ENCODE data around the gene B4GALT7.
"Not testable (repeated sequence)": the region's sequence is repeated elsewhere in the genome, so short reads cannot be mapped to it uniquely, and the experiment has no call there.

The B4GALT7 gene

DNA sequence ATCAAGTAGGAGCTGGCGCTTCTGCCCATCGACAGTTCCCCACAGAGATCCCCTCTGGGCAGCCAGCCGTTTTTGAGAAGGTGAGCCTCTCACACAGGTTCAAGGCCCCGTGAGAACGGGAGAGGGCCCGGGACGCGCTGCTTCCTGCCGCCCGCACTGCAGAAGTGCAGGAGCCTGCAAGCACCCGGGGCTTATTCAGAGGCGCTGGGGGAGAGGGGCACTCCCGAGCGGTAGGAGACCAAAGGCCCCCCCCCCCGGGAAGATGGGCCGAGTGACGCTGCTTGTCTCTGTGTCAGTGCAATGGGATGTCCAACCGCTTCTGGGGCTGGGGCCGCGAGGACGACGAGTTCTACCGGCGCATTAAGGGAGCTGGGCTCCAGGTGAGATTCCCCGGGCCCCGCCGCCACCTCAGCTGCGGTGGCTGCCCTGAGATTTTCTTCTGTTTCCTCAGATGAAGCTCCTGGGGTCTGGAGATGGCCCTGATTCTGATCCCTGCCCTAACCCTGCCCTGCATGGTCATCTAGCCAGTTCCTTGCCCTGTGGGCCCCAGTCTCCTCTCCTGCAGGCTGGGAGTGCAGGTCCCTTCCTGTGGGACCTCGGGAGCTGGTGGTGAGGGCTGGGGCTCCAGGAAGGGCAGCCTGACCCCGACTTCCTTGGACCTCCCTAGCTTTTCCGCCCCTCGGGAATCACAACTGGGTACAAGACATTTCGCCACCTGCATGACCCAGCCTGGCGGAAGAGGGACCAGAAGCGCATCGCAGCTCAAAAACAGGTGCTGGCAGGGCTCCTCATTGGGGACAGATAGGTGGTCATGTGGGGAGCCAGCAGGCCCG is 8.5 kb downstream of the B4GALT7 start:
- no peak for DNase-seq (ENCODE audit: insufficient read length, low spot score)
- FAIRE-seq = no peak

DNA sequence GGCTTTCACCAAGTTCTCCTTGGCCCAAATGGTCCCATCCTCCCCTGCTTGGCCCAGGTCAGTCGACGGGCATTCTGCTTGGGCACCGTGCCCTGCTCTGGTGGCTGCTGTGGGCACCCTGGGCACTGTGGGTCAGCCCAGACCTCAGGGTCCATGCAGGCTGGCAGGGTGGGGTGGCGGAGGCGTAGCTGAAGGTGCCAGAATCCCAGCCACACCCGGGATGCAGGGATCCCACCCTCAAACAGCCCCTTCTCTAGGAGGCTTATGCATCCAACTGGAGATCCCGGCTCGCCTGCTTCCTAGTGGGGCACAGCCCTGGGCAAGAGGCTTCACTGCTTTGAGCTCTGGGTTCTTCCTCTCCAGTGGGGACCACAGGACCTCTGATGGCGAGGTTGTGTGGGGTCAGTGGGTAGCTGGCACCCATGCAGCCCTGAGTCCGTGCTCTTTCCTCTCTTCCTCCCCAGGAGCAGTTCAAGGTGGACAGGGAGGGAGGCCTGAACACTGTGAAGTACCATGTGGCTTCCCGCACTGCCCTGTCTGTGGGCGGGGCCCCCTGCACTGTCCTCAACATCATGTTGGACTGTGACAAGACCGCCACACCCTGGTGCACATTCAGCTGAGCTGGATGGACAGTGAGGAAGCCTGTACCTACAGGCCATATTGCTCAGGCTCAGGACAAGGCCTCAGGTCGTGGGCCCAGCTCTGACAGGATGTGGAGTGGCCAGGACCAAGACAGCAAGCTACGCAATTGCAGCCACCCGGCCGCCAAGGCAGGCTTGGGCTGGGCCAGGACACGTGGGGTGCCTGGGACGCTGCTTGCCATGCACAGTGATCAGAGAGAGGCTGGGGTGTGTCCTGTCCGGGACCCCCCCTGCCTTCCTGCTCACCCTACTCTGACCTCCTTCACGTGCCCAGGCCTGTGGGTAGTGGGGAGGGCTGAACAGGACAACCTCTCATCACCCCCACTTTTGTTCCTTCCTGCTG is 9.4 kb downstream of the B4GALT7 start:
- DNase-seq (ENCODE audit: insufficient read length, low spot score) (no peak), FAIRE-seq (no peak)

DNA sequence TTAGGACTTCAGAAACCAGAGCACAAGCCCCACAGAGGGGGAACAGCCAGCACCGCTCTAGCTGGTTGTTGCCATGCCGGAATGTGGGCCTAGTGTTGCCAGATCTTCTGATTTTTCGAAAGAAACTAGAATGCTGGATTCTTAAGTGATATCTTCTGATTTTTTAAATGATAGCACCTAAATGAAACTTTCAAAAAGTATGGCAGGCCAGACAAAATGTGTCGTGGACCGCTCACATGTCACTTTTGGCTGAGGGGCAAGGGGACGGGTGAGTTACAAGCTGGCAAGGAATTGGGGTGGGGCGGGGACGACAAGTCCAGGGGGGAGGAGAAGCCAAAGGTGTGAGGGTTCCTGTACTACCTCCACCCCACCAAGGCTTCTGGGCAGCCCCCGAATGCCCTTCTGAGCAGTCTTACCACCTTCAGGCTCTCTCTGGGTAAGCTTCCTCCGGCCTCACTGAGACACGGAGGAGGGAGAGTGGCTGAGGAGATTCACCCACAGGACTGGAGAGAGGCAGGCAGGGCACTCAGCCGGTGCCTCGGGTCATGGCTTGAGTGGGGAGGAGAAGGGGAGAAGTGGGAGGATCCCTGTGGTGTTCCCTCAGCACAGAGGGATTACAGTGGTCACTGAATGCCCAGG is 10.3 kb downstream of the B4GALT7 start:
- FAIRE-seq = no peak
- no peak for DNase-seq (ENCODE audit: insufficient read length, low spot score)

- FAIRE-seq (no peak), DNase-seq (ENCODE audit: insufficient read length, low spot score) (no peak)
Observed at GRCh38 chr5:177610770-177611445, 11.0 kb downstream of the B4GALT7 start.

GRCh38 chr5:177611446-177612214 is 11.7 kb downstream of the B4GALT7 start:
- no peak for FAIRE-seq
- no peak for DNase-seq (ENCODE audit: insufficient read length, low spot score)

- DNase-seq (ENCODE audit: insufficient read length, low spot score) = no peak
- no peak for FAIRE-seq
Observed at GRCh38 chr5:177612215-177612673, 12.3 kb downstream of the B4GALT7 start.

DNA sequence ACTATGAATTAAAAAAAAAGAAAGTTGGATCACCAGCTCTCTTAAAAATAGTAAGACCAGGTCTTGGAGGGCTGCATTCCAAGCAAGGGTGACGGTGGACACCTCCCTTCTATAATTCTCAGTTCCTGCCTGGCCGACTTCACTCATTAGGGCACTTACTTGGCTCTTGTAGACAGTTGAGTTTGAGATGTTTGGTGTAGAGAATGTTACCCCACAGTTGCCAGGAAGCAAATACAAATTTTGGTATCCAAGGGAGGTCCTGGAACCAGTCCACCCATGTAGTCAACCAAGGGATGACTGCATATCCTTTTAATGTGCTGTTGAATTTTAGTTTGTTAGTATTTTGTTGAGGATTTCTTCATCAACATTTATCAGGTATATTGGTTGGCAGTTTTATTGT is 20.6 kb downstream of the B4GALT7 start:
- no peak for DNase-seq (ENCODE audit: insufficient read length, low spot score)
- FAIRE-seq = no peak

DNA sequence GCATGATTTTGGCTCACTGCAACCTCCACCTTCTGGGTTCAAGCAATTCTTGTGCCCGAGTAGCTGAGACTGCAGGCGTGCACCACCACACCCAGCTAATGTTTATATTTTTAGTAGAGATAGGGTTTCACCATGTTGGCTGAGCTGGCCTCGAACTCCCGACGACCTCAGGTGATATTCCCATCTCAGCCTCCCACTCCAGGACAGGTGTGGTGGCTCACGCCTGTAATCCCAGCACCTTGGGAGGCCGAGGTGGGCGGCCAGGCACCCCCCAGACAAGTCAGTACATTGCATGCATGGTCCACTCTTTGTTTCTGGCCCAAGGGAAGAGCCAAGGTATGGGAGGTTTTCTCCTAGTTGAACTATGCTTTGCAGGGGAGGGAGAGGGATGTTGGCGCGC is 24.2 kb downstream of the B4GALT7 start:
- FAIRE-seq; DNase-seq (ENCODE audit: insufficient read length, low spot score): not testable (repeated sequence)

DNA sequence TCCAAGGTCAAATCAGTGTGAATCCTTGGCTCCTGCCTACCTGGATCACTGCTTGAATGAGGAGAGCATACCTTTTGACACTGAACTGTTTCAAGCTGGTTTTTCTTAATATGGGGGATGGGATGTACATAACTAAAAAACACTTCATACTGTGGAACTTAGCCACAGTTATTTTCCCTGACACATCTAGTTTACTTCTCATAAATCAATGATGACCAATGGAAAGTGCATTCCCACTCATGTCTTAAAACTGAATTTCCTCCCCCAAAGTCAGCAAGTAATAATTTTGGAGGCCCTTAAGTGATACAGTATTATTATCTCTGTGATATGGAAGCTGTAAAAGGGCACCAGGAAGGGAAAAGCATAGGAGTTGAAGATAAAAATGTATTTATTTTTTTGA is 30.3 kb downstream of the B4GALT7 start:
- DNase-seq (ENCODE audit: insufficient read length, low spot score); FAIRE-seq: not testable (repeated sequence)

DNA sequence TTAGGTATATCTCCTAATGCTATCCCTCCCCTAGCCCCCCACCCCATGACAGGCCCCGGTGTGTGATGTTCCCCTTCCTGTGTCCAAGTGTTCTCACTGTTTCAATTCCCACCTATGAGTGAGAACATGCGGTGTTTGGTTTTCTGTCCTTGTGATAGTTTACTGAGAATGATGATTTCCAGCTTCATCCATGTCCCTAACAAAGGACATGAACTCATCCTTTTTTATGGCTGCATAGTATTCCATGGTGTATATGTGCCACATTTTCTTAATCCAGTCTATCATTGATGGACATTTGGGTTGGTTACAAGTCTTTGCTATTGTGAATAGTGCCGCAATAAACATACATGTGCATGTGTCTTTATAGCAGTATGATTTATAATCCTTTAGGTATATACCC is 35.0 kb downstream of the B4GALT7 start:
- not testable (repeated sequence) for FAIRE-seq; DNase-seq (ENCODE audit: insufficient read length, low spot score)

GRCh38 chr5:177645462-177645861 is 45.5 kb downstream of the B4GALT7 start:
- FAIRE-seq; DNase-seq (ENCODE audit: insufficient read length, low spot score): not testable (repeated sequence)

GRCh38 chr5:177651235-177651634 is 51.3 kb downstream of the B4GALT7 start:
- not testable (repeated sequence) for FAIRE-seq; DNase-seq (ENCODE audit: insufficient read length, low spot score)

DNA sequence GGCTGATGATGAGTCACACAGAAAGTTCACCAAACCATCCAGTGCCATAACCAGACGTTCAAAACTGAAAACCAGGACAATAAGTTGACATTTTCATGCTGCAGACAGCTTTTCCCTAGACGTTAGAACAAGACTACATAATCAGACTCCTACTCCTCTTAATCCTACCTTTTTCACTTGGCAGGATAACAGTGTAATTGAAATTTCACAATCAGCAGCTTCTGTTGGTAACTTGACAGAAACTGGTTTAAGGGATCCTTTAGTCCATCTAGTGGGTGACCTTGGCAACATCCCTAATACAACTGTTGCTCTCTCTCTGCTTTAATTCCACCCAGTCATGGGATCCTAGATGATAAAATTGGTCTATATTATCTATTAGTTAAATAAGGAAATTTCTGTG is 57.9 kb downstream of the B4GALT7 start:
- peak; percentile 26 for FAIRE-seq
- not testable (repeated sequence) for DNase-seq (ENCODE audit: insufficient read length, low spot score)

DNA sequence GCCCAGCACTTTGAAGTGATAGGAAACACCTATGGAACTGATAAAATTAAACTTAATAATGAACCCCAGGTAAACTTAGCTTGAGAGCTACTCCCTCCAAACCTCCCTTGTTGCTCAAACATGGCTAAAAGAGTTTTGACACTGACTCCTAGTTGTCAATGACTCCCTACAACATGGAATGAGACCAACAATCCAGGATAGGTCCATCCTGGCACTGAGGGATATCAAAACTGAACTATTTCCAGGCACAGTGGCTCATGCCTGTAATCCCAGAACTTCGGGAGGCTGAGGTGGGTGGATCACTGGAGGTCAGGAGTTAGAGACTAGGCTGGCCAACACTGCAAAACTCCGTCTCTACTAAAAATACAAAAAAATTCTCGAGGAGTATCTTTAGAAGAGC is 58.6 kb downstream of the B4GALT7 start:
- FAIRE-seq = not testable (repeated sequence)

More for the DNA sequence above, 58.6 kb downstream of the B4GALT7 start:
- DNase-seq (ENCODE audit: insufficient read length, low spot score) = not testable (repeated sequence)

All from GM19239 (cell line).